SK-N-SH (cell line): ENCODE measurements around the gene FBXO27. TPM values are rescaled to one million over a fixed set of nuclear protein-coding genes. Genes with fewer than 3 reads are reported as not detected.

ENCODE experiments used
- CTCF ChIA-PET: fragments of 300-600, 350-600 bp; formaldehyde crosslinking; extraction: SDS; loops from one replicate; lab custom pipeline; 2021; lab: Yijun Ruan, JAX
- POLR2A ChIA-PET: fragments of 350-600 bp; sonication (Branson Sonifier 250); formaldehyde crosslinking; extraction: SDS; loops from one replicate; lab custom pipeline; 2020; ENCODE audit warnings: antibody characterized with exemption, inconsistent platforms; lab: Yijun Ruan, JAX
- DNase-seq: peaks from one replicate; pipeline ENCODE4 v3.0.0; 2012
- H2AFZ ChIP-seq: fragments of 200-600 bp; sonication (generic); 2 replicates; pipeline ENCODE4 v1.8.1; 2016; ENCODE audit warnings: antibody characterized with exemption, mild to moderate bottlenecking, low read depth
- H3F3A ChIP-seq: fragments of 200-600 bp; sonication (generic); replicated peaks from 2 replicates; pipeline ENCODE3; 2016; ENCODE audit warnings: antibody characterized with exemption, mild to moderate bottlenecking; ENCODE audit not compliant: insufficient read depth
- H3K27ac ChIP-seq, 2 experiments: fragments of 200-500 bp in 1 of 2; fragments of 200-600 bp in 1 of 2; sonication (Bioruptor generic) in 1 of 2; sonication (generic), shearing (Covaris generic) in 1 of 2; 2 replicates each; pipeline versions ENCODE4 v1.5.1 to v1.6.1; 2014 to 2016; ENCODE audit warnings: low read depth in 2 of 2, inconsistent platforms in 1 of 2, low read length in 1 of 2, mild to moderate bottlenecking in 1 of 2, mixed read lengths in 1 of 2
- H3K27me3 ChIP-seq: fragments of 200-600 bp; sonication (generic), shearing (Covaris generic); 2 replicates; pipeline ENCODE4 v1.6.1; 2016; ENCODE audit warnings: mixed run types; ENCODE audit not compliant: insufficient read depth
- H3K36me3 ChIP-seq, 2 experiments: fragments of 200-500 bp in 1 of 2; fragments of 200-600 bp in 1 of 2; sonication (Bioruptor generic) in 1 of 2; sonication (generic) in 1 of 2; replicated peaks in 1 of 2; 2 replicates each; pipeline versions ENCODE3 to v1.5.1; 2014 to 2016; ENCODE audit warnings: low read length in 1 of 2, mild to moderate bottlenecking in 1 of 2; ENCODE audit not compliant: insufficient read depth in 2 of 2, control insufficient read depth in 1 of 2
- H3K4me1 ChIP-seq, 2 experiments: fragments of 200-500 bp in 1 of 2; fragments of 200-600 bp in 1 of 2; sonication (Bioruptor generic) in 1 of 2; sonication (generic), shearing (Covaris generic) in 1 of 2; 2 replicates each; pipeline versions ENCODE4 v1.5.1 to v1.6.1; 2014 to 2016; ENCODE audit warnings: low read depth in 1 of 2, low read length in 1 of 2, mixed run types in 1 of 2; ENCODE audit not compliant: insufficient read depth in 2 of 2, control insufficient read depth in 1 of 2
- H3K4me2 ChIP-seq: fragments of 200-600 bp; sonication (generic), shearing (Covaris generic); 2 replicates; pipeline ENCODE4 v1.6.1; 2017; ENCODE audit warnings: mixed run types
- H3K4me3 ChIP-seq, 2 experiments: fragments of 200-500 bp in 1 of 2; fragments of 200-600 bp in 1 of 2; sonication (Bioruptor generic) in 1 of 2; sonication (generic), shearing (Covaris generic) in 1 of 2; 2 replicates each; pipeline versions ENCODE4 v1.5.1 to v1.8.1; 2014 to 2016; ENCODE audit warnings: low read depth in 2 of 2, inconsistent platforms in 1 of 2, low read length in 1 of 2, mild to moderate bottlenecking in 1 of 2, mixed read lengths in 1 of 2, moderate library complexity in 1 of 2
- H3K79me2 ChIP-seq: fragments of 200-600 bp; sonication (generic); 2 replicates; pipeline ENCODE4 v1.8.1; 2017; ENCODE audit warnings: mild to moderate bottlenecking; ENCODE audit not compliant: insufficient read depth
- H3K9ac ChIP-seq: fragments of 200-600 bp; sonication (generic); 2 replicates; pipeline ENCODE4 v1.6.1; 2017; ENCODE audit warnings: mixed run types
- H3K9me2 ChIP-seq: fragments of 200-600 bp; sonication (generic); 2 replicates; pipeline ENCODE4 v1.6.1; 2017; ENCODE audit warnings: mixed run types
- H3K9me3 ChIP-seq: fragments of 200-600 bp; sonication (generic); 2 replicates; pipeline ENCODE4 v1.6.1; 2017; ENCODE audit warnings: mixed run types, mild to moderate bottlenecking, moderate library complexity
- H4K20me1 ChIP-seq: fragments of 200-600 bp; sonication (generic); 2 replicates; pipeline ENCODE4 v1.6.1; 2017; ENCODE audit warnings: mild to moderate bottlenecking, mixed run types; ENCODE audit not compliant: insufficient read depth
- CTCF ChIP-seq: fragments of 200-600 bp; sonication (generic); IDR thresholded peaks from 2 replicates; pipeline ENCODE4 v1.6.1; 2017; ENCODE audit warnings: antibody characterized with exemption, mild to moderate bottlenecking, moderate library complexity
- EP300 ChIP-seq, 2 experiments: IDR thresholded peaks; 2 replicates each; pipeline versions ENCODE4 v1.4.0 to v1.6.1; 2012; ENCODE audit warnings: borderline replicate concordance in 1 of 2, low read depth in 1 of 2, low read length in 1 of 2
- EZH2phosphoT487 ChIP-seq: fragments of 200-600 bp; sonication (generic); IDR thresholded peaks from 2 replicates; pipeline ENCODE4 v1.6.1; 2017; ENCODE audit warnings: low read depth, mixed run types, mild to moderate bottlenecking, antibody characterized with exemption, moderate library complexity, borderline replicate concordance
- FOXM1 ChIP-seq: IDR thresholded peaks from 2 replicates; pipeline ENCODE4 v1.4.0; 2012; ENCODE audit warnings: low read depth, mild to moderate bottlenecking
- GABPA ChIP-seq: IDR thresholded peaks from 2 replicates; pipeline ENCODE4 v1.4.0; 2012; ENCODE audit warnings: low read depth, mild to moderate bottlenecking
- IRF3 ChIP-seq: fragments of 150-350 bp; IDR thresholded peaks from 2 replicates; pipeline ENCODE4 v1.6.1; 2016; ENCODE audit warnings: mild to moderate bottlenecking, low read depth, low read length
- MAX ChIP-seq: IDR thresholded peaks from 2 replicates; pipeline ENCODE4 v1.4.0; 2012; ENCODE audit warnings: low read depth
- MEF2A ChIP-seq: IDR thresholded peaks from 2 replicates; pipeline ENCODE4 v1.4.0; 2012; ENCODE audit warnings: low read depth, borderline replicate concordance
- NRF1 ChIP-seq: IDR thresholded peaks from 2 replicates; pipeline ENCODE4 v1.6.1; 2012; ENCODE audit warnings: low read depth, mild to moderate bottlenecking, low read length
- PBX3 ChIP-seq: IDR thresholded peaks from 2 replicates; pipeline ENCODE4; 2012
- RAD21 ChIP-seq: IDR thresholded peaks from 2 replicates; pipeline ENCODE4 v1.6.1; 2012; ENCODE audit warnings: mild to moderate bottlenecking, low read length
- RCOR1 ChIP-seq: fragments of 150-350 bp; IDR thresholded peaks from 2 replicates; pipeline ENCODE4 v1.6.1; 2017; ENCODE audit warnings: antibody characterized with exemption, low read length
- RFX5 ChIP-seq: IDR thresholded peaks from 2 replicates; pipeline ENCODE4 v1.6.1; 2012; ENCODE audit warnings: mild to moderate bottlenecking, improper control_type of control experiment, low read length
- RXRA ChIP-seq: IDR thresholded peaks from 2 replicates; pipeline ENCODE4 v1.4.0; 2012; ENCODE audit warnings: low read depth, mild to moderate bottlenecking, borderline replicate concordance
- SMC3 ChIP-seq: IDR thresholded peaks from 2 replicates; pipeline ENCODE4 v1.6.1; 2012; ENCODE audit warnings: low read depth, low read length, improper control_type of control experiment
- TAF1 ChIP-seq: IDR thresholded peaks from 2 replicates; pipeline ENCODE4 v1.6.1; 2012; ENCODE audit warnings: low read depth, mild to moderate bottlenecking, low read length, moderate library complexity, borderline replicate concordance
- TCF12 ChIP-seq: IDR thresholded peaks from 2 replicates; pipeline ENCODE4 v1.4.0; 2012
- USF2 ChIP-seq: fragments of 150-350 bp; IDR thresholded peaks from 2 replicates; pipeline ENCODE4 v1.6.1; 2017; ENCODE audit warnings: antibody characterized with exemption, low read length, low read depth, borderline replicate concordance
- WGBS: methylation state at CpG from one replicate; pipeline ENCODE4 v1.1.6; 2017; ENCODE audit warnings: low lambda C conversion rate; 5-methylcytosine and 5-hydroxymethylcytosine counted together
- polyA plus RNA-seq, 3 experiments: library from polyadenylated mRNA; depleted of rRNA; stranded (reverse); fragments of >200 nt; gene quantifications; 2 replicates each; pipeline ENCODE4 v1.2.3, GENCODE V29; 2012

Gene FBXO27
- polyA plus RNA-seq, 1 of the 3 experiments (the other 2 are of a cell fraction): 5.8 TPM

- H3K36me3 ChIP-seq: no peaks in the 10 kb centered on the region
- no peaks in the 10 kb centered on the region; a peak in 1 of 4 replicates for H3K4me1 ChIP-seq
- DNase-seq: peak; percentile 71
- no peaks in the 10 kb centered on the region for H4K20me1 ChIP-seq
- ChIA-PET POLR2A (no interaction called here), CTCF (interaction anchor here (0.5 to 3.7 kb wide), 6 partner anchors 12 to 404 kb away, joined by 3 to 26 read pairs (median 4); partner anchors contain the start of gene FBXO17)
- no peak overlapping the region for H3K4me3 ChIP-seq
- H3K27me3 ChIP-seq: no peaks in the 10 kb centered on the region
- H3K9me2 ChIP-seq: no peaks in the 10 kb centered on the region
- no peaks in the 10 kb centered on the region for H3K9me3 ChIP-seq
- no peaks in the 10 kb centered on the region for H3F3A ChIP-seq
- no peak for TF ChIP-seq IRF3
- TF ChIP-seq RAD21: peak; percentile 50
- TF ChIP-seq EZH2phosphoT487: no peak
- peak; percentile 39 for TF ChIP-seq CTCF
- no peak for TF ChIP-seq MAX
- TF ChIP-seq EP300 (IDR thresholded peaks at IDR 0.05; ENCODE audit: borderline replicate concordance in 1 of 2, low read depth in 1 of 2, low read length in 1 of 2): no peak
- no peak for TF ChIP-seq TCF12
- TF ChIP-seq SMC3: peak; percentile 45
- no peak for TF ChIP-seq RXRA
- no peak for TF ChIP-seq FOXM1
- no peak for TF ChIP-seq USF2
- TF ChIP-seq PBX3: no peak
- TF ChIP-seq RCOR1: no peak
- TF ChIP-seq TAF1: no peak
- no peak for TF ChIP-seq GABPA
- TF ChIP-seq MEF2A: no peak
- TF ChIP-seq NRF1: no peak
- no peak for TF ChIP-seq RFX5
- no peak overlapping the region for H3K4me2 ChIP-seq
- WGBS: 17% methylated on average over 9 of the region's 9 CpGs
- no peak overlapping the region for H3K27ac ChIP-seq
- no peak overlapping the region for H3K9ac ChIP-seq
- peak overlapping the region; percentile 56 for H2AFZ ChIP-seq
- no peaks in the 10 kb centered on the region for H3K79me2 ChIP-seq
Measured at GRCh38 chr19:39038098-39038497, 5.7 kb upstream of the FBXO27 start.
